ENCODE results near the gene SLC34A3. TPM values are rescaled to one million over a fixed set of nuclear protein-coding genes. Genes with fewer than 3 reads are reported as not detected.

The SLC34A3 gene
- total RNA-seq, 1 experiment from 2014 or later: 0.13 TPM

DNA sequence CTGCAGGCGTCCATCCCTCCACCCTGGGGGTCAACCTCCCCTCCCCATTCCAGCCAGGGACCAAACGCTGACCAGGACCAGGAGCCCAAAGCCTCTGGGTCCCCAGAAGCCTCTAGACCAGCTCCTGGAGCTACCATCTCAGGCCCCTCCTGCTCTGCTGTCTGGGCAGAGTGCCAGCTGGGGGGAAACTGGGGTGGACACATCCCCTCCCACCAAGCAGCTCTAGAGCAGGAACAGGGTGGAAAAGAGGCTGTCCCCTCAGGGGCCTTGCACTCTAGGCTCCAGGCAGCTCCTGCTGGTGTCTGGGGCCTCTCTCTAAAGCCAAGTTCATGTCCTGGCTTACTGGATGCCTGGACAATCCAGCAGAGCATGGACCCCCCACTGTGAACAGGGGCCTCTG, 37.8 kb upstream of the SLC34A3 start:
- no peaks in the 10 kb centered on the region; the same call in 1 of the 2 replicates for H3K36me3 Mint-ChIP-seq
- no peaks in the 10 kb centered on the region for H3K27me3 Mint-ChIP-seq (ENCODE audit: low read depth)
- POLR2A ChIA-PET: interaction anchor here (1.1 kb wide), 1 partner anchor 26 kb away, joined by 5 read pairs; no protein-coding TSS in a partner anchor
- H3K27ac Mint-ChIP-seq: no peak overlapping the region
- CTCF ChIA-PET: interaction anchor here (0.7 to 1.6 kb wide), 5 partner anchors 16 to 158 kb away, joined by 4 to 8 read pairs (median 4); no protein-coding TSS in a partner anchor
- DNase-seq (ENCODE audit: low spot score): no peak
- no peaks in the 10 kb centered on the region for H3K9me3 Mint-ChIP-seq
- TF ChIP-seq, protein P1, sequence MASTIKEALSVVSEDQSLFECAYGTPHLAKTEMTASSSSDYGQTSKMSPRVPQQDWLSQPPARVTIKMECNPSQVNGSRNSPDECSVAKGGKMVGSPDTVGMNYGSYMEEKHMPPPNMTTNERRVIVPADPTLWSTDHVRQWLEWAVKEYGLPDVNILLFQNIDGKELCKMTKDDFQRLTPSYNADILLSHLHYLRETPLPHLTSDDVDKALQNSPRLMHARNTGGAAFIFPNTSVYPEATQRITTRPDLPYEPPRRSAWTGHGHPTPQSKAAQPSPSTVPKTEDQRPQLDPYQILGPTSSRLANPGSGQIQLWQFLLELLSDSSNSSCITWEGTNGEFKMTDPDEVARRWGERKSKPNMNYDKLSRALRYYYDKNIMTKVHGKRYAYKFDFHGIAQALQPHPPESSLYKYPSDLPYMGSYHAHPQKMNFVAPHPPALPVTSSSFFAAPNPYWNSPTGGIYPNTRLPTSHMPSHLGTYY (CRISPR knock-in tag; IDR thresholded peaks at IDR 0.05): no peak
- TF ChIP-seq, protein P2, sequence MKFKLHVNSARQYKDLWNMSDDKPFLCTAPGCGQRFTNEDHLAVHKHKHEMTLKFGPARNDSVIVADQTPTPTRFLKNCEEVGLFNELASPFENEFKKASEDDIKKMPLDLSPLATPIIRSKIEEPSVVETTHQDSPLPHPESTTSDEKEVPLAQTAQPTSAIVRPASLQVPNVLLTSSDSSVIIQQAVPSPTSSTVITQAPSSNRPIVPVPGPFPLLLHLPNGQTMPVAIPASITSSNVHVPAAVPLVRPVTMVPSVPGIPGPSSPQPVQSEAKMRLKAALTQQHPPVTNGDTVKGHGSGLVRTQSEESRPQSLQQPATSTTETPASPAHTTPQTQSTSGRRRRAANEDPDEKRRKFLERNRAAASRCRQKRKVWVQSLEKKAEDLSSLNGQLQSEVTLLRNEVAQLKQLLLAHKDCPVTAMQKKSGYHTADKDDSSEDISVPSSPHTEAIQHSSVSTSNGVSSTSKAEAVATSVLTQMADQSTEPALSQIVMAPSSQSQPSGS (CRISPR knock-in tag; IDR thresholded peaks at IDR 0.05; ENCODE audit: borderline replicate concordance, low read depth): no peak
- TF ChIP-seq GABPB1 (CRISPR knock-in tag; IDR thresholded peaks at IDR 0.05) (no peak), CREB1 (CRISPR knock-in tag; IDR thresholded peaks at IDR 0.05) (no peak), SP1 (CRISPR knock-in tag; conservative IDR thresholded peaks at IDR 0.05) (no peak)
- TF ChIP-seq, protein P3, sequence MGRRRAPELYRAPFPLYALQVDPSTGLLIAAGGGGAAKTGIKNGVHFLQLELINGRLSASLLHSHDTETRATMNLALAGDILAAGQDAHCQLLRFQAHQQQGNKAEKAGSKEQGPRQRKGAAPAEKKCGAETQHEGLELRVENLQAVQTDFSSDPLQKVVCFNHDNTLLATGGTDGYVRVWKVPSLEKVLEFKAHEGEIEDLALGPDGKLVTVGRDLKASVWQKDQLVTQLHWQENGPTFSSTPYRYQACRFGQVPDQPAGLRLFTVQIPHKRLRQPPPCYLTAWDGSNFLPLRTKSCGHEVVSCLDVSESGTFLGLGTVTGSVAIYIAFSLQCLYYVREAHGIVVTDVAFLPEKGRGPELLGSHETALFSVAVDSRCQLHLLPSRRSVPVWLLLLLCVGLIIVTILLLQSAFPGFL (CRISPR knock-in tag; IDR thresholded peaks at IDR 0.05; ENCODE audit: borderline replicate concordance): no peak
- no peak for ATAC-seq
- peaks cover 13% of the 10 kb centered on the region for H3K4me1 Mint-ChIP-seq
- H3K4me3 Mint-ChIP-seq: no peak overlapping the region

DNA sequence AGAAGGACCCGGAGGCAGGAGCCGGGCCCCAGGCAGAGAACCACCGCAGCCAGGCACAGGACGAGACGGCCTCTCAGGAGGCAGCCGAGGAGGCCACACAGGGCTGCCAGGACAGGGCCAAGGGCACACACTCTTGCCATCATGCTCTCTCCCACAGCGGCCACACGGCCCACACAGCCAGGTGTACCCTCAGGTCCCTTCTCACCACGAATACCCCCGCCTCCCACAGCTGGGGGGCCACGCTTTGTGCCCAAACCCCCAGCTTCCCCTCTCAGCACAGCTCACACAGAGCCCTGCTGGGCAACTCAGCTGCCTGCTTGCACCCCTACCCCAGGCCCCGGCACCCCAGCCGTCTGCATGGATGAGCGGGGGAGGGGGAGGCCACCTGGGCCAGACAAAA, 36.9 kb upstream of the SLC34A3 start:
- Mint-ChIP-seq H3K36me3 (no peaks in the 10 kb centered on the region; the same call in 1 of the 2 replicates), H3K27me3 (ENCODE audit: low read depth) (no peaks in the 10 kb centered on the region), H3K27ac (no peak overlapping the region), H3K9me3 (no peaks in the 10 kb centered on the region), H3K4me1 (peaks cover 17% of the 10 kb centered on the region), H3K4me3 (no peak overlapping the region)
- ChIA-PET CTCF (interaction anchor here (1.2 to 1.3 kb wide), 3 partner anchors 43 to 164 kb away, joined by 3 to 4 read pairs (median 3); no protein-coding TSS in a partner anchor), POLR2A (no interaction called here)
- no peak for TF ChIP-seq SMAD4 (CRISPR knock-in tag; IDR thresholded peaks at IDR 0.05)
- TF ChIP-seq, protein P4, sequence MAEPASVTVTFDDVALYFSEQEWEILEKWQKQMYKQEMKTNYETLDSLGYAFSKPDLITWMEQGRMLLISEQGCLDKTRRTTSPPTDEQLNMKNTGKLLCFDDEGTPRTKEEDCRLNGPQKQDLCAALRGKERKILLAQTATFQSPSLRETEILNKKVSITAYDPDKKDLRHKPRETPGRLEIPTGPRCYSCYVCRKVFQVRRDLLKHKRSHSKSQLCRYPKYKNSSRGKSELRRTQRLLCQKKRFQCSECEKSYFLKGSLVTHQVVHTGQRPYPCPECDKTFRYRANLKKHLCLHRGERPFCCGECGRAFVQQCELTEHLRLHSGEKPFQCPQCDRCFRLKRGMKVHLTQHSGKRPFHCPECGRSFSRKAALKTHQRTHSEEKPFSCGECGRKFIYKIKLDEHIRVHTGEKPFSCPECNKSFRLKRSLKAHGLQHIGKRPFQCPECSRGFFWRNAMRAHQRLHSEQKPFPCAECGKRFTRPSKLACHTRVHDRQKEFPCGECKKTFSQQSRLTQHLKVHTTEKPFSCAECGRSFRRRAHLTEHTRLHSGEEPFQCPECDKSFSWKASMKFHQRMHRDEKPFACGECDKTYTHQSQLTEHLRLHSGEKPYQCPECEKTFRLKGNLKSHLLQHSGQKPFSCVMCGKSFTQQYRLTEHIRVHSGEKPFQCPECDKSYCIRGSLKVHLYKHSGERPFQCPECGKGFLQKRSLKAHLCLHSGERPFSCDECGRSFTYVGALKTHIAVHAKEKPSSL (CRISPR knock-in tag; conservative IDR thresholded peaks at IDR 0.05): no peak
- TF ChIP-seq CREB1 (CRISPR knock-in tag; IDR thresholded peaks at IDR 0.05): no peak
- TF ChIP-seq, protein P5, sequence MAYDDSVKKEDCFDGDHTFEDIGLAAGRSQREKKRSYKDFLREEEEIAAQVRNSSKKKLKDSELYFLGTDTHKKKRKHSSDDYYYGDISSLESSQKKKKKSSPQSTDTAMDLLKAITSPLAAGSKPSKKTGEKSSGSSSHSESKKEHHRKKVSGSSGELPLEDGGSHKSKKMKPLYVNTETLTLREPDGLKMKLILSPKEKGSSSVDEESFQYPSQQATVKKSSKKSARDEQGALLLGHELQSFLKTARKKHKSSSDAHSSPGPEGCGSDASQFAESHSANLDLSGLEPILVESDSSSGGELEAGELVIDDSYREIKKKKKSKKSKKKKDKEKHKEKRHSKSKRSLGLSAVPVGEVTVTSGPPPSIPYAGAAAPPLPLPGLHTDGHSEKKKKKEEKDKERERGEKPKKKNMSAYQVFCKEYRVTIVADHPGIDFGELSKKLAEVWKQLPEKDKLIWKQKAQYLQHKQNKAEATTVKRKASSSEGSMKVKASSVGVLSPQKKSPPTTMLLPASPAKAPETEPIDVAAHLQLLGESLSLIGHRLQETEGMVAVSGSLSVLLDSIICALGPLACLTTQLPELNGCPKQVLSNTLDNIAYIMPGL (CRISPR knock-in tag; IDR thresholded peaks at IDR 0.05): no peak
- TF ChIP-seq, protein P6, sequence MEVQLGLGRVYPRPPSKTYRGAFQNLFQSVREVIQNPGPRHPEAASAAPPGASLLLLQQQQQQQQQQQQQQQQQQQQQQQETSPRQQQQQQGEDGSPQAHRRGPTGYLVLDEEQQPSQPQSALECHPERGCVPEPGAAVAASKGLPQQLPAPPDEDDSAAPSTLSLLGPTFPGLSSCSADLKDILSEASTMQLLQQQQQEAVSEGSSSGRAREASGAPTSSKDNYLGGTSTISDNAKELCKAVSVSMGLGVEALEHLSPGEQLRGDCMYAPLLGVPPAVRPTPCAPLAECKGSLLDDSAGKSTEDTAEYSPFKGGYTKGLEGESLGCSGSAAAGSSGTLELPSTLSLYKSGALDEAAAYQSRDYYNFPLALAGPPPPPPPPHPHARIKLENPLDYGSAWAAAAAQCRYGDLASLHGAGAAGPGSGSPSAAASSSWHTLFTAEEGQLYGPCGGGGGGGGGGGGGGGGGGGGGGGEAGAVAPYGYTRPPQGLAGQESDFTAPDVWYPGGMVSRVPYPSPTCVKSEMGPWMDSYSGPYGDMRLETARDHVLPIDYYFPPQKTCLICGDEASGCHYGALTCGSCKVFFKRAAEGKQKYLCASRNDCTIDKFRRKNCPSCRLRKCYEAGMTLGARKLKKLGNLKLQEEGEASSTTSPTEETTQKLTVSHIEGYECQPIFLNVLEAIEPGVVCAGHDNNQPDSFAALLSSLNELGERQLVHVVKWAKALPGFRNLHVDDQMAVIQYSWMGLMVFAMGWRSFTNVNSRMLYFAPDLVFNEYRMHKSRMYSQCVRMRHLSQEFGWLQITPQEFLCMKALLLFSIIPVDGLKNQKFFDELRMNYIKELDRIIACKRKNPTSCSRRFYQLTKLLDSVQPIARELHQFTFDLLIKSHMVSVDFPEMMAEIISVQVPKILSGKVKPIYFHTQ (CRISPR knock-in tag; IDR thresholded peaks at IDR 0.05): no peak
- no peak for TF ChIP-seq ZNF396 (CRISPR knock-in tag; IDR thresholded peaks at IDR 0.05; ENCODE audit: borderline replicate concordance)
- TF ChIP-seq GTF2I (CRISPR knock-in tag; conservative IDR thresholded peaks at IDR 0.05): no peak
- TF ChIP-seq SP1 (CRISPR knock-in tag; conservative IDR thresholded peaks at IDR 0.05): no peak
- no peak for TF ChIP-seq SOX15 (CRISPR knock-in tag; IDR thresholded peaks at IDR 0.05)
- no peak for TF ChIP-seq IRF2 (CRISPR knock-in tag; IDR thresholded peaks at IDR 0.05; ENCODE audit: borderline replicate concordance, low read depth)
- no peak for TF ChIP-seq EMX1 (CRISPR knock-in tag; IDR thresholded peaks at IDR 0.05)
- TF ChIP-seq, protein P7, sequence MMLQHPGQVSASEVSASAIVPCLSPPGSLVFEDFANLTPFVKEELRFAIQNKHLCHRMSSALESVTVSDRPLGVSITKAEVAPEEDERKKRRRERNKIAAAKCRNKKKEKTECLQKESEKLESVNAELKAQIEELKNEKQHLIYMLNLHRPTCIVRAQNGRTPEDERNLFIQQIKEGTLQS (CRISPR knock-in tag; conservative IDR thresholded peaks at IDR 0.05): no peak
- DNase-seq (ENCODE audit: low spot score) (no peak), ATAC-seq (no peak)

Data from WTC11 (cell line).